Stimulated activated naive CD8-positive, alpha-beta T cell treated with anti-CD3 and anti-CD28 coated beads, Interleukin-15, amount 100 ng/mL, for 72 hours (primary cell): ENCODE data around the gene FAM124A.

ENCODE experiments used
- ATAC-seq: fragments of 150-1000 bp; cut with Tn5 transposase; 2 replicates; pipeline ENCODE4 v1.10.0; 2021; ENCODE audit warnings: mild to moderate bottlenecking, moderate library complexity
- DNase-seq, 2 donors: peaks; one replicate each; pipeline ENCODE4 v3.0.0; 2021 to 2022
- H3K27ac Mint-ChIP-seq, 2 donors: one replicate each; pipeline ENCODE4 v1.8.0; 2022; ENCODE audit warnings: mild to moderate bottlenecking in 2 of 2, mixed read lengths in 2 of 2, moderate library complexity in 2 of 2
- H3K27me3 Mint-ChIP-seq: one replicate; pipeline ENCODE4 v1.8.0; 2022; ENCODE audit warnings: mixed read lengths
- H3K4me1 Mint-ChIP-seq: one replicate; pipeline ENCODE4 v1.8.0; 2022; ENCODE audit warnings: mild to moderate bottlenecking, mixed read lengths
- H3K4me3 Mint-ChIP-seq, 2 donors: one replicate each; pipeline ENCODE4 v1.8.0; 2022; ENCODE audit warnings: mild to moderate bottlenecking in 2 of 2, mixed read lengths in 2 of 2, moderate library complexity in 1 of 2
- H3K9me3 Mint-ChIP-seq, 2 donors: one replicate each; pipeline ENCODE4 v1.8.0; 2022; ENCODE audit warnings: mixed read lengths in 2 of 2

Gene FAM124A

GRCh38 chr13:51222037-51222685 lies at the start of gene FAM124A:
TSS of gene FAM124A (plus strand) at chr13:51222398. CDS start at chr13:51222502, 104 bp downstream.
- DNase-seq (peak; percentile 53 to 65), ATAC-seq (peak; percentile 88)
- Mint-ChIP-seq H3K27ac (no peak within 1 kb of the TSS), H3K4me3 (peak within 1 kb of the TSS; percentile 65 to 68), H3K27me3 (peaks cover 76% of the 10 kb centered on the region), H3K9me3 (no peaks in the 10 kb centered on the region), H3K4me1 (no peaks in the 10 kb centered on the region)

GRCh38 chr13:51175021-51175420 lies 47.2 kb upstream of the FAM124A start:
- Mint-ChIP-seq H3K27me3 (peaks cover 24% of the 10 kb centered on the region), H3K4me3 (no peak overlapping the region), H3K27ac (no peak overlapping the region), H3K9me3 (no peaks in the 10 kb centered on the region), H3K4me1 (no peaks in the 10 kb centered on the region)
- no peak for ATAC-seq
- DNase-seq: no peak

- DNase-seq (no peak), ATAC-seq (no peak)
- no peaks in the 10 kb centered on the region for H3K9me3 Mint-ChIP-seq
- no peak overlapping the region for H3K27ac Mint-ChIP-seq
- no peaks in the 10 kb centered on the region for H3K4me1 Mint-ChIP-seq
- H3K4me3 Mint-ChIP-seq: no peak overlapping the region
- peaks cover 24% of the 10 kb centered on the region for H3K27me3 Mint-ChIP-seq
These were observed 46.6 kb upstream of the FAM124A start for GRCh38 chr13:51175639-51176038.

GRCh38 chr13:51177188-51177587 lies 45.0 kb upstream of the FAM124A start:
- Mint-ChIP-seq H3K27ac (no peak overlapping the region), H3K9me3 (no peaks in the 10 kb centered on the region), H3K4me3 (no peak overlapping the region), H3K4me1 (no peaks in the 10 kb centered on the region), H3K27me3 (peaks cover 20% of the 10 kb centered on the region)
- DNase-seq: no peak
- ATAC-seq: no peak

GRCh38 chr13:51178456-51179074 lies 43.6 kb upstream of the FAM124A start:
- Mint-ChIP-seq H3K27ac (no peak overlapping the region), H3K4me3 (no peak overlapping the region), H3K4me1 (no peaks in the 10 kb centered on the region), H3K9me3 (no peaks in the 10 kb centered on the region), H3K27me3 (peaks cover 26% of the 10 kb centered on the region)
- ATAC-seq (no peak), DNase-seq (no peak)

- Mint-ChIP-seq H3K4me3 (no peak overlapping the region), H3K9me3 (no peaks in the 10 kb centered on the region), H3K27me3 (peaks cover 34% of the 10 kb centered on the region), H3K27ac (no peak overlapping the region), H3K4me1 (no peaks in the 10 kb centered on the region)
- DNase-seq (no peak), ATAC-seq (no peak)
These were observed 42.7 kb upstream of the FAM124A start for GRCh38 chr13:51179432-51179971.

GRCh38 chr13:51180853-51181511 lies 41.2 kb upstream of the FAM124A start:
- Mint-ChIP-seq H3K27me3 (peaks cover 34% of the 10 kb centered on the region), H3K4me1 (no peaks in the 10 kb centered on the region), H3K9me3 (no peaks in the 10 kb centered on the region), H3K4me3 (no peak overlapping the region), H3K27ac (no peak overlapping the region)
- ATAC-seq: no peak
- DNase-seq: no peak

GRCh38 chr13:51181786-51182383 lies 40.3 kb upstream of the FAM124A start:
- ATAC-seq: no peak
- no peak overlapping the region for H3K4me3 Mint-ChIP-seq
- H3K27me3 Mint-ChIP-seq: peaks cover 34% of the 10 kb centered on the region

GRCh38 chr13:51191743-51192142 lies 30.5 kb upstream of the FAM124A start:
- no peak for ATAC-seq
- peaks cover 17% of the 10 kb centered on the region for H3K4me1 Mint-ChIP-seq
- H3K27ac Mint-ChIP-seq: no peak overlapping the region
- peaks cover 10% of the 10 kb centered on the region for H3K27me3 Mint-ChIP-seq
- no peaks in the 10 kb centered on the region for H3K9me3 Mint-ChIP-seq
- H3K4me3 Mint-ChIP-seq: no peak overlapping the region
- no peak for DNase-seq

More at GRCh38 chr13:51181786-51182383, 40.3 kb upstream of the FAM124A start:
- Mint-ChIP-seq H3K4me1 (no peaks in the 10 kb centered on the region), H3K27ac (no peak overlapping the region), H3K9me3 (no peaks in the 10 kb centered on the region)
- no peak for DNase-seq

- Mint-ChIP-seq H3K27me3 (peaks cover 10% of the 10 kb centered on the region), H3K9me3 (no peaks in the 10 kb centered on the region), H3K27ac (no peak overlapping the region), H3K4me3 (no peak overlapping the region), H3K4me1 (peaks cover 17% of the 10 kb centered on the region)
- peak; percentile 74 for ATAC-seq
- no peak for DNase-seq
These were observed 29.9 kb upstream of the FAM124A start for GRCh38 chr13:51192348-51192747.

GRCh38 chr13:51193387-51193786 lies 28.8 kb upstream of the FAM124A start:
- H3K9me3 Mint-ChIP-seq: no peaks in the 10 kb centered on the region
- DNase-seq (no peak), ATAC-seq (no peak)

GRCh38 chr13:51194942-51195341 lies 27.3 kb upstream of the FAM124A start:
- peaks cover 17% of the 10 kb centered on the region for H3K4me1 Mint-ChIP-seq
- peaks cover 5 to 6% of the 10 kb centered on the region in 2 donors for H3K9me3 Mint-ChIP-seq
- DNase-seq: no peak
- no peak for ATAC-seq
- H3K27ac Mint-ChIP-seq: no peak overlapping the region
- no peak overlapping the region for H3K4me3 Mint-ChIP-seq
- H3K27me3 Mint-ChIP-seq: peaks cover 10% of the 10 kb centered on the region

More at GRCh38 chr13:51193387-51193786, 28.8 kb upstream of the FAM124A start:
- H3K27ac Mint-ChIP-seq: no peak overlapping the region
- H3K4me3 Mint-ChIP-seq: no peak overlapping the region
- peaks cover 10% of the 10 kb centered on the region for H3K27me3 Mint-ChIP-seq
- peaks cover 17% of the 10 kb centered on the region for H3K4me1 Mint-ChIP-seq

- DNase-seq (no peak), ATAC-seq (no peak)
- Mint-ChIP-seq H3K4me1 (peaks cover 7% of the 10 kb centered on the region), H3K27ac (no peak overlapping the region), H3K27me3 (peaks cover 29% of the 10 kb centered on the region), H3K4me3 (no peak overlapping the region), H3K9me3 (peaks cover 5 to 13% of the 10 kb centered on the region in 2 donors)
These were observed 20.3 kb upstream of the FAM124A start for GRCh38 chr13:51201886-51202285.

GRCh38 chr13:51202477-51203046 lies 19.6 kb upstream of the FAM124A start:
- H3K27me3 Mint-ChIP-seq: peaks cover 31% of the 10 kb centered on the region
- H3K9me3 Mint-ChIP-seq: peaks cover 5 to 13% of the 10 kb centered on the region in 2 donors
- ATAC-seq (no peak), DNase-seq (no peak)
- peaks cover 7% of the 10 kb centered on the region for H3K4me1 Mint-ChIP-seq
- no peak overlapping the region for H3K4me3 Mint-ChIP-seq
- H3K27ac Mint-ChIP-seq: no peak overlapping the region

GRCh38 chr13:51206584-51206983 lies 15.6 kb upstream of the FAM124A start:
- no peaks in the 10 kb centered on the region for H3K9me3 Mint-ChIP-seq
- no peak overlapping the region for H3K27ac Mint-ChIP-seq
- DNase-seq (no peak), ATAC-seq (no peak)
- no peak overlapping the region for H3K4me3 Mint-ChIP-seq
- H3K4me1 Mint-ChIP-seq: peaks cover 7% of the 10 kb centered on the region
- peaks cover 59% of the 10 kb centered on the region for H3K27me3 Mint-ChIP-seq
